Measurements from ENCODE around the gene PRRT1B.
"Not testable (repeated sequence)": the region's sequence is repeated elsewhere in the genome, so short reads cannot be mapped to it uniquely, and the experiment has no call there.

The PRRT1B gene

DNA sequence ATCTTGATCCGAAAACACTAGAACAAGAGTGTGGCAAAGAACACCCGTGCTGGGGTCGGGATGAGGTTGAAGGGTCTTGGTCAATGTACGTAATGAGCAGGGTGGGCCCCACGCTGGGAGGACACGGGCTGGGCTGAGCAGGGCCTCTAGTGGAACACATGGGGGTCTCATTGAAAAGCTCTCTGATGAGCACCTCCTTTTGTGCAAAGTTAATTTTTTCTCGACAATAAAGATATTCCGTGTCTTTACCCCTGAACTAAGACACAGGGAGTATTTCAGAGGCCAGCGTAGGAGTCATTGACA, 22.3 kb upstream of the PRRT1B start:
- no peak for DNase-seq

DNA sequence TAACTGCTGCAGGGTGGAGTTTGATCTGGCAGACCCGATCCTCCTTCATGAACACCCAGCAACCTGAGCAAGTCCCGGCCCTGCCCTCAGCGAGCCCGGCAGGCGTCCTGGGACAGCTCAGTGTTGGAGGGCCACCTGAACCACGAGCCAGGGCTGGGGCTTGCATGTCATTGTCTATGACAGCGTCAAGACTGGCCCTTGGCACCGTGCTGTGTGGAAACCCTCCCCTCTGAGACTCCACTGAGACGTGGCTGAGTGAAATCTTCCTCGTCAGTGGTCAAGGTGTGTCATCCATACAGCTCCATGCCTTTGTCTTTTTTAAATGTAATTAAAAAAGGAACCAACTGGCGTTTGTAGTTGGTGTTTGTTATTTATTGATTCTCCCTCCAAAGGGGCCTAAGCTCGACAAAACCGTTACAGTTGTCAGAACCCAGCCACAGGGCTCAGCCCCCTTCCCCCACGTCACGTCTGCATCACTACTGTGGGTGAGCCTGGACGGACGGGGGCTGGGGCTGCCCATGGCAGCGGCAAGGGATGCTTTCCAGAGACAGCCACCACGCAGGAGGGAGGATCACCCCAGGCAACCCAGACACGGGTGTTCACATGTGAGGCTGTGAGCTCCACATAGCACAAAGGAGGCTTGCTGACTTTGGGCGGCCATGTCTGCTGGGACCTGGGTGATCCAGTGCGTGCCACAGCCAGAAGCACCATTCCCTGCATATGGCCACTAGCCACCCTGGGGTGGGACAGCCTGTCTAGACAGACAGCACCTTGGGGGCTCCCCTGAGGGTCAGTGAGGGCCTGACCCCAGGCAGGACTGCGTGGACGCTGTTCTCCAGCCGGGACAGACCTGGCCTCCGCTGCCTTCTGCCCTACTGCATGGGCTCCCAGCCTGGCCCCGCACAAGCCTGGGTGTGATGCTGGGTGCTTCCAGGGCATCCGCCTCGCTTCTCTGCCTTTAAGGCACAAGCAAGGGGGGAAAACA, 21.6 kb upstream of the PRRT1B start:
- no peak for DNase-seq

DNA sequence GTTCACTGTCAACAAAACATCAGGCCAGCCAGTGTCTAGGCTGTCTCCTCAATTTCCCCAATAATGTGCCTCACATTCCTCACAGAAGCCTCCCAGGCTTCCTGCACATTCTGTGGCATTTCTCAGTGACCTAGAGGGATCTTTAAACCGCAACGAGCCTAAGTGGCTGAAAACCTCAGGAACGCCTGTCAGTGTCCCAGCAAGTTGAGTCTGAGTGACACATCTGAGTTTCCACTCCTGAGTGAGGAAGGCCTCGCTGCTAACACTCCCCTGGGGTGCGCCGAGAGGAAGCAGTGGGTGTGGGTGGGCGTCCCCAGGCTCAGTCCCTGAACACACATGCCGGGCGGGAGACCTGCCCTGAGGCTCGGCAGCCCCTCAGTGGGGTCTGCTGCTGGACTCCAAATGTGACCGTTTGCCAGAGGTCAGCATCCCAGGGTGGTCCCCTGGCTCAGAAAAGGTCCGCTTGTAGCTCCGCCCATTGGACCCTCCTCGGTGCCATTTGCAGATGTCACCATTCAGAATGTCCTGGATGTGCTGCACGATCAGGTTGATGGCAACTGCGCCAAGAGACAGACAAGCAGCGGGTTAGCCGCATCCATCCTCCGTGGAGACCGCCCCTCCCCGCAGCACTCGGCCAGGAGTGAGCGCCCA, 20.5 kb upstream of the PRRT1B start:
- DNase-seq, result no peak

DNA sequence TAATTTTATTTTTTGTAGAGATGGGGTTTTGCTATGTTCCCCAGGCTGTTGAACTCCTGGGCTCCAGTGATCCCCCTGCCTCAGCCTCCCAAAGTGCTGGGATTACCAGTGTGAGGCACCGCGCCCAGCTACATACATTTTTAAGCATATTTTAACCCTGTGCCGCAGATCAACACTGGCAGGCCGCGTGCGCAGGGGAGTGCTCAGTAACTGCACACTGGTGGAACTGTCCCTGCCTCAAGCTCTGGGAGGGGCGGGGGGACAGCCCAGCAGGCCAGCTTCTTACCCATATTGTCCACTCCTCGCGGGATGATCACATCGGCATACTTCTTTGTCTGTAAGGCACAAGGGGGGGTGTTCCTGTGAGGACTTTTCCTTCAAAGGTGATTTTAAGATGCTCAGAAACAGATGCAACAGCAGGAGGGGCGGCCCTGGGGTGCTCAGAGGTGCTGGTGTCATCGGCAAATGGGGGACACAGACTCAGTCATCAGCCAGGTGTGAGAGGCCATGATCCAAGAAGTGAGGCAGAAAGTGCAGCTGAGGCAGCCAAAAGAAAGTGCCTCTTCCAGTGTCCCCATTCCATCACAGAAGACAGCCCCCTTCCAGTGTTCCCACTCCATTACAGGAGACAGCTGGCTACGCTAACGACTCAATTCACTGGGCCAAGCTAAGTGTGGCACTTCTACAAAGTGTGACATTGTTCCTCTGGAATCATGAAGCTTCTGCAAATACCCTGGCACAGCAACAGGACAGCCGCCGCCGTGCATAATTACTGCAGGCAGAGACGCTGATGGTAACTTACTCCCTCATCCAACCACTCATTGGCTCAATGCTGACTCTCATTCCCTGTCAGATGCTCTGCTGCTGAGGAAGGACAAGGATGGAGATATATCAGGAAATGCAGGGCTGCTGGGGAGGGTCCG, 19.4 kb upstream of the PRRT1B start:
- DNase-seq, result no peak

DNA sequence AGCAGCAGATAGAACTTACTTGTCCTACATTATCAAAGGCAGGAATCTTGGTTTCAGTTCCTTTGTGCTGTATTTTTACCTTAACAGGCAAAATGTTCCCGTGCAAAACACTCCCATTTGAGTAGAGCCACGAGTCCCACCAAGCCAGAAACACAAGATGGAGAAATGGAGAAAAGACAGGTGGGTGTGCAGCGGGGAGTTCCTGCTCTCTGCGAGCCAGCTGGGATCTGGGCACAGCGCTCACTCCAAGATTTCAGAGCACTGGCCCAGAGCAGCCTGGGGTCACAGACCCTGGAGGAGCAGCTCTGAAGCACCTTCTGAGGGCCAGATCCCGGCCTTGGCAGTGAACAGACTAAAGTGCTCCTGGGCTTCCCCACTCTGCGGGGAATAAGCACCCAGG, 17.1 kb upstream of the PRRT1B start:
- DNase-seq, result no peak

DNA sequence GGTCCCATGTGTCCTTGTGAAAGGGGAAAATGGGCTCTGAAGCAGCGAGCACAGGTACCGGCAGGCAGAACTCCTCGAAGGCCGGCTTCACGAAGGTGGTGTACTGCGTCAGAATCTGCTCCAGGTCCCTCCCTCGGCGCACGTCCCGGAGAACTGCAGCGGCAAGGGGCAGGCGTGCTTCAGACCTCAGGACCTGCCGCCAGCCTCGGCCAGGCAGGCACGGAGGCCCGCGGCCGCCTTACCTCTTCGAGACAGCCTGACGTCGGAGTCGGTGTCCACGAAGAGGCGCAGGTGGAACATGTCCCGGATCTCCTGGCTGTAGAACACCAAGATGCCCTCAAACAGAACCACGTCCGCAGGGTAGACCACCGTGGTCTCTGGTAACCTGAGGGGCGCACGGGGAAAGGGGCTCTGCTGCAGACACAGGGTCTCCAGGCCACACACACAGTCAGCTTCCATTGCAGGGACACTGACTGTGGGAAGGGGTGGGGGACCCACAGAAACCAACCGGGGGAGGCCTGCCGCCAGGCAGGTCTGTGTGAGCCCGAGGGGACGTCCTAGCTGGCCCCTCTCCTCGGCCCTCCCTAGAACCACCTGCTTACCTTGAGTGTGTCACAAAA, 16.3 kb upstream of the PRRT1B start:
- no peak for DNase-seq

DNA sequence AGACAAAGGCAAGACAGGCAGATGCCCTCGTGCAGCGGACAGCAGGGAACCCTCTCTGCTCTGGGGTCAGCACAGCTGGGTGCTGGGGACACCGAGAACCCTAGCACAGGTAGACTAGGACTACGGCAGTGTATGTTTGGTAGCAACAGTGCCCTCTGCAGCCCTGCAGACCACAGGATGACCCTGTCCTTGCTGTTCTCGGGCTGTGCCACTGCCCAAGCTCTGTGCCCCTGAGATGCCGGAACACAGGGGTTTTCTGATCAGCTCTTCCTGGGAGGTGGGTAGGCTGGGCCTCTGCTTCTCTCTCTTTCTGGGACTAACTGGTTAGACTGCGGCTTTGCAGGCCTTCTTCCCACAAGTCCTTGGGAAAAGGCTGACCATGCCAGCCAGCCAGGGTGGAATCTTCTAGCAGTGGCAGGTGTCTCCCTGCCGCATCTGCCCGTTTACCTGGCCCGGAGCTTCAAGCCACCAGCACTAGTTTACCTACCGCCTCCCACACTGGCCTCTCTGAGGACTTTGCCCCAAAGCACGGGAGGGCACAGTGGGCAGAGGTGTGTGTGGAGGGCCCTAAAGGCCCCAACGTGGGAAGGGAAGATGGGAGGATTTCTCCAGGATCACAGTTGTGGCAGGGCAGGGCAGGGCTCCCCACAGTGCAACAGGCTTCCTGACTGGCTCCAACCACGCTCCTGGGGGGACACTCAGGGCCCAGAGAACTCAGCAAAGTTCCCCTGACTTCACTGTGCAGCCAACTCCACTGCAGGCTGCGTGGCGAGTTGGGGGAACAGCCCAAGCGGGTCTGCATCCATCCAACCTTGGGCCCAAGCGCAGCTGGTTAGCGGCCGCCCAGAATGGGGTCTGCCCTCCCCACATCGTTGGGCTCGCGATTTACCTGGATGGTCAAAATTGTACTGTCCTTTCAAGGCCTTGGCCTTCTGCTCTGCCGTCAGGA, 15.5 kb upstream of the PRRT1B start:
- DNase-seq, result no peak

DNA sequence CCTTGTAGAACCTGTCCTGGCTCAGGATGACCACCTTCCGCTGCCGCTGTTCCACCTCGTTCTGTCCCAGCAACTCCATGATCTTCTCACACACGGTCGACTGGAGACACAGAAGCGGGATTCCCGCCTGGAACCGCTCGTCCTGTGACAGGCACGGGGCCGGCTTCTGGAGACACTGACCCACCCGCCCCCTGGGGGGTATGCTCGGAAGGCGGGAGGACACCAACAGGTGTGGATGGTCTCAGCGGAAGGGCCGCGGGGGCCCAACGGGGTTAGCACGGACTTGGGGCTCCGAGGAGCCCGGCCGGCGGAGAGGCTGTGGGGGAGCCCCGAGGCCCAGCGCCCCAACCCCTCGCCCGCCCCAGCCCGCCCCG, 14.8 kb upstream of the PRRT1B start:
- DNase-seq, result no peak

DNA sequence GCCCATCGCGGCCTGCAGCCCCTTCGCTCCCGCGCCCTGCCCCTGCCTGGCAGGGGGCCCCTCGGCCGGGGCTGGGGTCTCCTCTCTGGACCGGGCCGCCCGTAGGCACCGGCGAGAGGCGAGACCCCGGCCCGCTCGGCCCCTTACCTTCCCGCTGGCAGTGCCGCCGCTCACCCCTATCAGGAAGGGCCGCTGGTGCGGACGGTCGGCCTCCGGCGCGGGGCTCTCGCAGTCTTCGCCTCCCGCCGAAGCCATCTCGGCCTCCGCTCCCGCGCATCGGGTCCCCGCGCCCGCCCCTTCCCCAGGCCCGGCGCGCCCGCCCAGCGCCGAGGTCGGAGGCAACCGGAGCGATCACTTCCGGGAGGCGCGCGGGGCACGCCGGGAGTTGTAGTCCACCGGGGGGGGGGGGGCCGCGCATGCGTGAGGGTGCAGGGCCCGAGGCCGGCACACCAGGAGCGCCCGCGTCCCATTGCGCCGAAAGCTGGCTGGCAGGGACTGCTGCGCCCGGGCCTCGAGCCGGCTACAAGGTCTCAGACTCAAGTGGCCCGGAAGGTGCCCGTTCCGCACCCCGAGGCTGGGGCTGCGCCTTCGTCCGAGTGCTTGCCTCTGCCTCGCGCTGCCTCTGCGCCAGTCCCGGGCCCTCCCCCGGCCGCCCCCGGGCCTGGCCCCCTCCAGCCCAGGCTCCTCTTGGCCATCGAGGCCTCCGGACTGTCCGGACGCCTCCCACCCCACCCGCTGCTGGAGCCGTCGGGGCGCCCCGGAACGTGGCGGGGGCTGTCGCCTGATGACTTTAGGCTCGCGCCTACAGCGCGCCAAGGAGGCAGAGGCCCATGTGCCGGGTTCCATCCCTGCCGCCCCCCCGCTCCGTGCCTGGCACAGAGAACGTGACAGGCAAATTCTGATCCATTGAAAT, 14.1 kb upstream of the PRRT1B start, which contains the start of gene UCK1:
TSS of gene UCK1 (minus strand) at position 344 of the 913 bp plus-strand sequence. CDS start at position 255, 89 bp downstream.
- DNase-seq, result peak; percentile 34

DNA sequence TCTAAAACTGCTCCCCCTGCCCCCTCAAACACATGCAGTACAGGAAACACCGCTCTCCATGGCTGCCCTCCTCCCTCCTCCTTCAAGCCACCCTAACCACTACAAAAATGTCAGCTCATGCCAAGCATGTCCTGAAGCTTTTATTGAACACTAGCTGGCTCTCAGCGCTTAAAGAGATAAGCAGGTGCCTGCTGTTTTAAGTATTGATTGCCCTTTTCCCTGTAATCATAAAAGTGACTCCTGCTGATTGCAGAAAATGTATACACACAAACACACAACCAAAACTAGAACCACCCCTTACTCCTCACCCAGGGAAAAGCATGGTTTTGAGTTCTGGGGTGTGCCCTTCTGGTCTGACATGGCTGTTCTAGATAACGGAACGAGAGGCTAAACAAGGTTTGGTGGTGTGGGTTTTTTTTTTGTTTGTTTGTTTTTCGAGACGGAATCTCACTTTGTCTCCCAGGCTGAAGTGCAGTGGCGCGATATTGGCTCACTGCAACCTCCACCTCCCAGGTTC, 10.5 kb upstream of the PRRT1B start:
- DNase-seq, result no peak

DNA sequence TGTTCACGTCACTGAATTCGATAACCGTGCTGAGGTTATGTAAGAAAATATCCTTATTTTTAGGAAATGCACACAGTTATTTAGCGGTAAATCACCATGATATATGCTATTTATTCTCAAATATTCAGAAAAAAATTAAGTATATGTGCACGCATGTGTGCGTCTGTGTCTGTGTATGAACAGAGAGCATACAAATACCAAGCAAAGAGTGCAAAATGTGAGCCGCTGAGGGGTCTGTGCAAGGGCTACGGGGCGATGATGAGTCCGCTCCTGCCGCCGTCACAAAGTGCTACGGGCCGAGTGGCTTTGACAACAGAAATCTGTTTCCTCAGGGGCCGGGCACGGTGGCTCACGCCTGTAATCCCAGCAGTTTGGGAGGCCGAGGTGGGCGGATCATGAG, 7.4 kb upstream of the PRRT1B start:
- DNase-seq, result no peak

DNA sequence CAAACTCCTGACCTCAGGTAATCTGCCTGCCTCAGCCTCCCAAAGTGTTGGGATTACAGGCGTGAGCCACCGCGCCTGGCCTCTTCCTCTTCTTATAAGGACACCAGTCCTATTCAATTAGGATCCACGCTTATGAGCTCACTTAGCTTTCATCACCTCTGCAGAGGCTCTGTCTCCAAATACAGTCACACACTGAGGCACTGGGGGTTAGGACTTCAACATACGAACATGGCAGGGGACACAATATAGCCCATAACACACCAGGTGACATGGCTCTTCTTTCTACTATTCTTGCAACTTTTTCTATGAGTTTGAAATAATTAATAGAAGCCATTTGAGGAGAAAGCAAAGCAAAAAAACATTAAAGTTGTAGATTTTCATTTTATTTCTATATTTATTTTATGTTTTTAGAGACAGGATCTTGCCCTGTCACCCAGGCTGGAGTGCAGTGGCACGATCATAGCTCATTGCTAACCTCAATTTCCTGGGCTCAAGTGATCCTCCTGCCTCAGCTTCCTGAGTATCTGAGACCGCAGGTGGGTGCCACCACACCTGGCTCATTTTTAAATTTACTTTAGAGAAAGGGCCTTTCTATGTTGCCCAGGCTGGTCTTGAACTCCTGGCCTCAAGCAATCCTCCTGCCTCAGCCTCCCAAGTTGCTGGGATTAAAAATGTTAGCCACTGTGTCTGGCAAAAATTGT, 6.0 kb upstream of the PRRT1B start:
- no peak for DNase-seq

DNA sequence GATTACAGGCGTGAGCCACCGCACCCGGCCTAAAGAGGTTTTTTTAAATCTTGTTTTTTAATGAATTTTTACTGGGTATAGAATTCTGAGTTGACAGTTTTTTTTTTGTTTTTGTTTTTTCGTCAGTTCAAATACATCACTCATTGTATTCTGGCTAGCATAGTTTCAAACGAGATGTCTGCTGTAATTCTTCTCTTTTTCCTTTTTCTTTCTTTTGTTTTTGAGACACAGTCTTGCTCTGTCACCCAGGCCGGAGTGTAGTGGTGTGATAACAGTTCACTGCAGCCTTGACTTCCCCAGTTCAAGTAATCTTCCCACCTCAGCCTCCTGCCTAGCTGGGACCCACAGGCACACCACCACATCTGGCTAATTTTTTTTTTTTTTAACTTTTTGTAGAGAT, 2.2 kb upstream of the PRRT1B start:
- no peak for DNase-seq

DNA sequence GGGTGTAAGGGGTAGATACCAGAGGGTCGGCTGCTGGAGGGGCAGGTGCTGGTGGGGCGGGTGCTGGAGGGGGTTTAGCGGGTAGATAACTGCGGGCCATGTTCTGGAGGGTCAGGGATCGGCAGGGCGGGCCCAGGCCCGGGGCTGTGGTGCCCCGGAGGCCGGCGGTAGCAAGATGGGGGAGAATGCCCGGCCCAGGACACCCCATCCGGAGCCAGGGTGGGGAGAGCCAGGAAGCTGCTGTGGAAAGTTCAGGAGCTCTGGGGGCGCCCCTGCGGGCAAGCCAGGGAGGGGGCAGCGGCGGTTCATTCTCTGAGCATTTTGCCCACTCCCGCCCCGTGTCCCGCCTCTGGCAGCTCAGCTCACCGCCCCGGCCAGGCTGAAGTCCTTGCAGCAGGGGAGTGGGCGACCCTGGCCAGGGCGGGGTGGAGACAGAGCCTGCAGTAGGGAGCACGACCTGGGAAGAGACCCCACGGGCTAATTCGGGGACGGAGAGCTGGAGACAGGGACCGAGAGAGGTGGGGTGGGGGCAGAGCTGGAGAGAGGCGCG, 538 bp downstream of the PRRT1B start:
- DNase-seq, result no peak

DNA sequence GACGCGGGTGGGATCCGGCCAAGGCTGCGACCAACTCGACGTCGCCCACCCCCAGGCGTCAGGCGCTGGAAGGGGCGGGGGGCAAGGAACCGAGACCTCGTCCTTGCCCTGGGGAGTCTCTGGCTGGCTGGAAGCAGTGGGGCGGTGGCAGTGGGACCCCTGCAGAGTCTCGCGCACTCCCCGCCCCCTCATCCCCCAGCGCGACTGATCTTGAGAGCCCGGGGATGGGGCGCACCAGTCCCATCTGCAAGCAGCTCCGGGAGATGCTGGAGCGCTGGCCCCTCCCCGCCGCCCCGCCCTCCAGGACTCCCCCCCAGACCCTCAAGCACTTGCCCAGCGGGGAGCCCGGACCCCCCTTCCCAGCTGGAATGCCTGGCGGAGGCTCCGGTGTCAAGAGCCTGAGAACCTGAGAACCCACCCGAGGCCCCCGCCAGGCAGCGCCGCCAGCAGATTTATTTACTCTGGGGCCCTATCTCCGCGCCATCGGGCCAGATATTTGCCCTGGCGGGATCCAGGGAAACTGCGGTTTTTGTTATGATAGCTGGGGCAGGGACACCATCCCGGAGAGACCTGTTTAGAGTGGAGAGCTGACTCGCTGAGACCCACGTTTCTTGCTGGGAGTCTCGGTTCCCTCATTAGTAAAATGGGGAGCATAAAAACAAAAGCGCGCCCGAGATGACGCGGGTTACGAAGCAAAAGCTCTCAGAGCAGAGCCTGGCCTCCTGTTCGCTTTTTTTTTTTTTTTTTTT, 1.2 kb downstream of the PRRT1B start:
- DNase-seq, result no peak

DNA sequence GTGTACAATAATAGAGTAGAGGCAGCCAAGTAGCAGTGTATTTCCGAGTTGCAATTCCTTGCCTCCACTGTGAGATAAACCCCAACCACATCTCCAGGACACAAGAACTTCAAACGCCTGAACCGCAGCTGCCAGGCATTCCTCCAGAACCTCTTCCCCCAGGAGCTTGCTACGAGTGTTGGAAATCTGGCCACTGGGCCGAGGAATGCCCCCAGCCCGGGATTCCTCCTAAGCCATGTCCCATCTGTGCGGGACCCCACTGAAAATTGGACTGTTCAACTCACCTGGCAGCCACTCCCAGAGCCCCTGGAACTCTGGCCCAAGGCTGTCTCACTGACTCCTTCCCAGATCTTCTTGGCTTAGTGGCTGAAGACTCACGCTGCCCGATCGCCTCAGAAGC, 3.9 kb downstream of the PRRT1B start:
- not testable (repeated sequence) for DNase-seq

DNA sequence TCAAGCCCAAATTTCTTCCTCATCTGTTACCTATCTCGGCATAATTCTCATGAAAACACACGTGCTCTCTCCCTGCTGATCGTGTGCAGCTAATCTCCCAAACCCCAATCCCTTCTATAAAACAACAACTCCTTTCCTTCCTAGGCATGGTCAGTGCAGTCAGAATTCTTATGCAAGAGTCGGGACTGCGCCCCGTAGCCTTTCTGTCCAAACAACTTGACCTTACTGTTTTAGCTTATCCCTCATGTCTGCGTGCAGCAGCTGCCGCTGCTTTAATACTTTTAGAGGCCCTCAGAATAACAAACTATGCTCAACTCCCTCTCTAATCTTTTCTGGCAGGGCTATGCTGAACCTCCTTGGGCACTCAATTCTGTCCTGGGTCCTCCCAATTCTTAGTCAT, 5.1 kb downstream of the PRRT1B start:
- not testable (repeated sequence) for DNase-seq

DNA sequence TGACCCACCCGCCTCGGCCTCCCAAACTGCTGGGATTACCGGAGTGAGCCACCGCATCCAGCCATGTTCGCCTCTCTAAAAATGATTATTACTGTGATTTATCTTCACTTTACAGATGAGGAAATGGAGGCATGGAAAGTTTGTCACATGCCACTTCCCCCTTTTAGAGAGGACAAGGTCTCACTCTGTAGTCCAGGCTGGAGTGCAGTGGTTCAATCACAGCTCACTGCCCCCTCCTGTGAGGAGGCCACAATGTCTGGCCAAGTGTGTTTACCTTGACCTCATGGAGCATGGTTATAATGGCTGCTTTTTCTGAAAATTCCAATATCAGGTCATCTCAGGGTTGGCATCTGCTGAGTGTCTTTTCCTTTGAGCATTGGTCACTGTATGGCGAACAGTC, 6.7 kb downstream of the PRRT1B start:
- DNase-seq, result no peak
